Measurements from ENCODE around the gene SLC7A6. TPM values are rescaled to one million over a fixed set of nuclear protein-coding genes. Genes with fewer than 3 reads are reported as not detected.

The SLC7A6 gene
- total and polyA plus RNA-seq, 2 of the 13 experiments (the other 11 are each of a cell fraction or from before 2014, with no cell fraction given), result 35.8 to 70.8 TPM

GRCh38 chr16:68265078-68265920 lies 973 bp downstream of the SLC7A6 start (continued):
- TF ChIP-seq, protein P1, sequence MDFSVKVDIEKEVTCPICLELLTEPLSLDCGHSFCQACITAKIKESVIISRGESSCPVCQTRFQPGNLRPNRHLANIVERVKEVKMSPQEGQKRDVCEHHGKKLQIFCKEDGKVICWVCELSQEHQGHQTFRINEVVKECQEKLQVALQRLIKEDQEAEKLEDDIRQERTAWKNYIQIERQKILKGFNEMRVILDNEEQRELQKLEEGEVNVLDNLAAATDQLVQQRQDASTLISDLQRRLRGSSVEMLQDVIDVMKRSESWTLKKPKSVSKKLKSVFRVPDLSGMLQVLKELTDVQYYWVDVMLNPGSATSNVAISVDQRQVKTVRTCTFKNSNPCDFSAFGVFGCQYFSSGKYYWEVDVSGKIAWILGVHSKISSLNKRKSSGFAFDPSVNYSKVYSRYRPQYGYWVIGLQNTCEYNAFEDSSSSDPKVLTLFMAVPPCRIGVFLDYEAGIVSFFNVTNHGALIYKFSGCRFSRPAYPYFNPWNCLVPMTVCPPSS (IDR thresholded peaks at IDR 0.05), result no peak
- 0 out of 2 replicates have a peak, but pooled peaks have one; percentile 31 for TF ChIP-seq ZMAT5 (CRISPR knock-in tag; IDR thresholded peaks at IDR 0.05; ENCODE audit: borderline replicate concordance, low read depth)
- TF ChIP-seq ZFP36L2 (CRISPR knock-in tag; IDR thresholded peaks at IDR 0.05), result no peak
- TF ChIP-seq, protein P2, sequence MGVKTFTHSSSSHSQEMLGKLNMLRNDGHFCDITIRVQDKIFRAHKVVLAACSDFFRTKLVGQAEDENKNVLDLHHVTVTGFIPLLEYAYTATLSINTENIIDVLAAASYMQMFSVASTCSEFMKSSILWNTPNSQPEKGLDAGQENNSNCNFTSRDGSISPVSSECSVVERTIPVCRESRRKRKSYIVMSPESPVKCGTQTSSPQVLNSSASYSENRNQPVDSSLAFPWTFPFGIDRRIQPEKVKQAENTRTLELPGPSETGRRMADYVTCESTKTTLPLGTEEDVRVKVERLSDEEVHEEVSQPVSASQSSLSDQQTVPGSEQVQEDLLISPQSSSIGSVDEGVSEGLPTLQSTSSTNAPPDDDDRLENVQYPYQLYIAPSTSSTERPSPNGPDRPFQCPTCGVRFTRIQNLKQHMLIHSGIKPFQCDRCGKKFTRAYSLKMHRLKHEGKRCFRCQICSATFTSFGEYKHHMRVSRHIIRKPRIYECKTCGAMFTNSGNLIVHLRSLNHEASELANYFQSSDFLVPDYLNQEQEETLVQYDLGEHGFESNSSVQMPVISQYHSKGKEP (CRISPR knock-in tag; IDR thresholded peaks at IDR 0.05), result no peak; the same call in 1 of the 2 replicates
- no peak for TF ChIP-seq ZNF563 (CRISPR knock-in tag; IDR thresholded peaks at IDR 0.05)
- TF ChIP-seq JUNB (CRISPR knock-in tag; IDR thresholded peaks at IDR 0.05; ENCODE audit: borderline replicate concordance), result peak; percentile 93; the same call in 1 of the 2 replicates
- TF ChIP-seq, protein P3, sequence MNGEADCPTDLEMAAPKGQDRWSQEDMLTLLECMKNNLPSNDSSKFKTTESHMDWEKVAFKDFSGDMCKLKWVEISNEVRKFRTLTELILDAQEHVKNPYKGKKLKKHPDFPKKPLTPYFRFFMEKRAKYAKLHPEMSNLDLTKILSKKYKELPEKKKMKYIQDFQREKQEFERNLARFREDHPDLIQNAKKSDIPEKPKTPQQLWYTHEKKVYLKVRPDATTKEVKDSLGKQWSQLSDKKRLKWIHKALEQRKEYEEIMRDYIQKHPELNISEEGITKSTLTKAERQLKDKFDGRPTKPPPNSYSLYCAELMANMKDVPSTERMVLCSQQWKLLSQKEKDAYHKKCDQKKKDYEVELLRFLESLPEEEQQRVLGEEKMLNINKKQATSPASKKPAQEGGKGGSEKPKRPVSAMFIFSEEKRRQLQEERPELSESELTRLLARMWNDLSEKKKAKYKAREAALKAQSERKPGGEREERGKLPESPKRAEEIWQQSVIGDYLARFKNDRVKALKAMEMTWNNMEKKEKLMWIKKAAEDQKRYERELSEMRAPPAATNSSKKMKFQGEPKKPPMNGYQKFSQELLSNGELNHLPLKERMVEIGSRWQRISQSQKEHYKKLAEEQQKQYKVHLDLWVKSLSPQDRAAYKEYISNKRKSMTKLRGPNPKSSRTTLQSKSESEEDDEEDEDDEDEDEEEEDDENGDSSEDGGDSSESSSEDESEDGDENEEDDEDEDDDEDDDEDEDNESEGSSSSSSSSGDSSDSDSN (CRISPR knock-in tag; IDR thresholded peaks at IDR 0.05), result peak; percentile 61; the same call in 1 of the 2 replicates
- TF ChIP-seq ZNF556 (CRISPR knock-in tag; IDR thresholded peaks at IDR 0.05; ENCODE audit: borderline replicate concordance), result no peak; the same call in 1 of the 2 replicates
- TF ChIP-seq CEBPB (IDR thresholded peaks at IDR 0.05; ENCODE audit: borderline replicate concordance, low read depth, low read length), result peak; percentile 91
- TF ChIP-seq ZNF557 (CRISPR knock-in tag; IDR thresholded peaks at IDR 0.05), result 0 out of 2 replicates have a peak, but pooled peaks have one; percentile 23
- TF ChIP-seq ELF3 (CRISPR knock-in tag; IDR thresholded peaks at IDR 0.05), result peak; percentile 94
- no peak for TF ChIP-seq ZNF546 (CRISPR knock-in tag; conservative IDR thresholded peaks at IDR 0.05)
- TF ChIP-seq ZNF687 (CRISPR knock-in tag; IDR thresholded peaks at IDR 0.05), result peak; percentile 58
- TF ChIP-seq, protein P4, sequence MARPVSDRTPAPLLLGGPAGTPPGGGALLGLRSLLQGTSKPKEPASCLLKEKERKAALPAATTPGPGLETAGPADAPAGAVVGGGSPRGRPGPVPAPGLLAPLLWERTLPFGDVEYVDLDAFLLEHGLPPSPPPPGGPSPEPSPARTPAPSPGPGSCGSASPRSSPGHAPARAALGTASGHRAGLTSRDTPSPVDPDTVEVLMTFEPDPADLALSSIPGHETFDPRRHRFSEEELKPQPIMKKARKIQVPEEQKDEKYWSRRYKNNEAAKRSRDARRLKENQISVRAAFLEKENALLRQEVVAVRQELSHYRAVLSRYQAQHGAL (CRISPR knock-in tag; IDR thresholded peaks at IDR 0.05; ENCODE audit: not compliant biosample characterization), result no peak
- TF ChIP-seq PRMT3 (CRISPR knock-in tag; IDR thresholded peaks at IDR 0.05; ENCODE audit: borderline replicate concordance, low read depth), result no peak
